Measurements from ENCODE around the gene LY6G6F. TPM values are rescaled to one million over a fixed set of nuclear protein-coding genes. Genes with fewer than 3 reads are reported as not detected.

LY6G6F gene
- total and polyA plus RNA-seq, 2 experiments from 2014 or later: not detected

GRCh38 chr6:31727034-31727716, 20.5 kb downstream of the LY6G6F start:
- H3K36me3 ChIP-seq: peaks cover 19% of the 10 kb centered on the region
- DNase-seq (ENCODE audit: low read depth in 1 of 2, low spot score in 1 of 2): no peak

GRCh38 chr6:31727717-31728671, 21.3 kb downstream of the LY6G6F start:
- no peaks in the 10 kb centered on the region for H3K9me3 ChIP-seq (ENCODE audit: low read depth)
- peaks cover 25% of the 10 kb centered on the region for H3K36me3 ChIP-seq
- TF ChIP-seq CTCF (IDR thresholded peaks at IDR 0.05; ENCODE audit: low read depth, low read length): no peak
- DNase-seq (ENCODE audit: low read depth in 1 of 2, low spot score in 1 of 2): no peak
- H3K27me3 ChIP-seq: no peaks in the 10 kb centered on the region
- H3K4me1 ChIP-seq (ENCODE audit: low read depth): no peaks in the 10 kb centered on the region
- no peak overlapping the region for H3K27ac ChIP-seq
- H3K4me3 ChIP-seq: no peak overlapping the region

More at GRCh38 chr6:31727034-31727716, 20.5 kb downstream of the LY6G6F start:
- H3K27me3 ChIP-seq: no peaks in the 10 kb centered on the region
- H3K4me1 ChIP-seq (ENCODE audit: low read depth): no peaks in the 10 kb centered on the region
- H3K27ac ChIP-seq: no peak overlapping the region
- no peaks in the 10 kb centered on the region for H3K9me3 ChIP-seq (ENCODE audit: low read depth)
- no peak for TF ChIP-seq CTCF (IDR thresholded peaks at IDR 0.05; ENCODE audit: low read depth, low read length)
- no peak overlapping the region for H3K4me3 ChIP-seq

GRCh38 chr6:31728767-31729514, 22.3 kb downstream of the LY6G6F start, which contains the start of gene DDAH2:
Gene DDAH2 (minus strand): TSS chr6:31729299. CDS start chr6:31729161, 138 bp downstream.
- Histone ChIP-seq H3K36me3 (peaks cover 33% of the 10 kb centered on the region), H3K27me3 (no peaks in the 10 kb centered on the region), H3K4me1 (ENCODE audit: low read depth) (no peaks in the 10 kb centered on the region), H3K27ac (peak within 1 kb of the TSS; percentile 76), H3K9me3 (ENCODE audit: low read depth) (no peaks in the 10 kb centered on the region), H3K4me3 (peak within 1 kb of the TSS; percentile 91)
- DNase-seq (ENCODE audit: low read depth in 1 of 2, low spot score in 1 of 2): no peak
- TF ChIP-seq CTCF (IDR thresholded peaks at IDR 0.05; ENCODE audit: low read depth, low read length): peak; percentile 59

GRCh38 chr6:31729515-31729978, 22.9 kb downstream of the LY6G6F start:
- no peak for TF ChIP-seq CTCF (IDR thresholded peaks at IDR 0.05; ENCODE audit: low read depth, low read length)
- Histone ChIP-seq H3K27me3 (no peaks in the 10 kb centered on the region), H3K4me3 (peak overlapping the region; percentile 91), H3K4me1 (ENCODE audit: low read depth) (peaks cover 4% of the 10 kb centered on the region), H3K9me3 (ENCODE audit: low read depth) (no peaks in the 10 kb centered on the region), H3K36me3 (peaks cover 33% of the 10 kb centered on the region), H3K27ac (peak overlapping the region; percentile 76)
- DNase-seq (ENCODE audit: low read depth in 1 of 2, low spot score in 1 of 2): peak; percentile 89 to 93

All from cardiac muscle cell (in vitro differentiated cells and primary cell).